ENCODE data around the gene DMBX1. TPM values are rescaled to one million over a fixed set of nuclear protein-coding genes. Genes with fewer than 3 reads are reported as not detected.

Gene DMBX1
- 0.45 TPM for total RNA-seq
- long read RNA-seq, result 0 reads

DNA sequence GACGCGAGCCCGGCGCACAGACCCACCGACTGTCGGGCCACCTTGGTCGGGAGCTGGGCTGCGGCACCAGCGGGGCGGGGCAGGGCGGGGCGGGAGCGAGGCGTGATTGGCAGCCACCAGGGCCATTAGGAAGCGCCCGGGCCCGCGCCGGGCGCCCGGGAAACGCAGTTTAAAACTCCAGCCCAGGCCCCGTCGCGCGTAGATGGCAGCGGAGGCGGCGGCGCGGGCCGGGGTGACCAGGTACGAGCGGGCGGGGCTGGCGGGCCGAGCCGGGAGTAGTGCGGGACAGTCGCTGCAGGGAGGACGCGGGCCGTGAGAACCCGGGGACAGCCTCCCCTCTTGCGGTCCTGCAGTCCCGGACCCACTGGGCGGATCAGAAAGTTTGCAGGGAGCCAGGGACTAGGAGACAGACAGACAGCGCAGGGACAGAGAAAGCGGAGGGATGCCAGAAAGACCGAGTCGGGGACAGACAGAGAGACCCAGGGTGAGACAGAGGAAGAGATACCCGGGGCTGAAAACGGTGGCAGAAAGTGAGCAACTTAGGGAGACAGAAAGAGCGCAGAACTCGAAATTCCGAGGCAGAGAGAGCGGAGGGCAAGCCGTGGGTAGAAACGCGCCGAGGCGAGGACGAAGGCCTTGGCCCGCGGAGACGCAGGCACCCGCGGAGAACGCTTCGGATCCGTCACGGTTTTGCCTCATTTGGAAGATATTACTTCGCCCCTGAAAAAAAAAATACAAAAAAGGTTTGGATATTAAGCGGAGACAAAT, at the start of gene DMBX1:
DMBX1 (plus strand) TSS at position 199 of the 768 bp plus-strand sequence. CDS start 17,175 bp downstream, outside the sequence.
- no peak for DNase-seq (ENCODE audit: low spot score)

DNA sequence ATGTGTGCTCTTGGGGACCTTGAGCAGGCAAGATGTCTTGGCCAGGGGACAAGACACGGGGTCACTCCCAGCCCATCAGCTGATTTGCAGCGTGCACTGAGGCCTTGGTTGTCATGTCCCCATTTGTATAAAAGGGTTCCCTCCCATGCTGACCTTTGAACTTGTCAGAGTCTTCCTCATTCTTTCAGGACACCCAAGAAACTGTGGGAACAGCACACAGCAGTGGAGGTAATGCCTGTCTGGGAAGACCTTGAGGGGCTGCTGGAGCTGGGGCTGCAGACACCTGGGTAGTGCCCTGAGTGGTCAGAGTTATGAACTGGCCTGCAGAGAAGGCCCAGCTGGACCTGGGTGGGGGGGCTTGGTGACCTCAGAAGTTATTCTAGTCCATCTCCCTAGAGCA, 49.2 kb upstream of the DMBX1 start:
- no peak for DNase-seq (ENCODE audit: low spot score)

DNA sequence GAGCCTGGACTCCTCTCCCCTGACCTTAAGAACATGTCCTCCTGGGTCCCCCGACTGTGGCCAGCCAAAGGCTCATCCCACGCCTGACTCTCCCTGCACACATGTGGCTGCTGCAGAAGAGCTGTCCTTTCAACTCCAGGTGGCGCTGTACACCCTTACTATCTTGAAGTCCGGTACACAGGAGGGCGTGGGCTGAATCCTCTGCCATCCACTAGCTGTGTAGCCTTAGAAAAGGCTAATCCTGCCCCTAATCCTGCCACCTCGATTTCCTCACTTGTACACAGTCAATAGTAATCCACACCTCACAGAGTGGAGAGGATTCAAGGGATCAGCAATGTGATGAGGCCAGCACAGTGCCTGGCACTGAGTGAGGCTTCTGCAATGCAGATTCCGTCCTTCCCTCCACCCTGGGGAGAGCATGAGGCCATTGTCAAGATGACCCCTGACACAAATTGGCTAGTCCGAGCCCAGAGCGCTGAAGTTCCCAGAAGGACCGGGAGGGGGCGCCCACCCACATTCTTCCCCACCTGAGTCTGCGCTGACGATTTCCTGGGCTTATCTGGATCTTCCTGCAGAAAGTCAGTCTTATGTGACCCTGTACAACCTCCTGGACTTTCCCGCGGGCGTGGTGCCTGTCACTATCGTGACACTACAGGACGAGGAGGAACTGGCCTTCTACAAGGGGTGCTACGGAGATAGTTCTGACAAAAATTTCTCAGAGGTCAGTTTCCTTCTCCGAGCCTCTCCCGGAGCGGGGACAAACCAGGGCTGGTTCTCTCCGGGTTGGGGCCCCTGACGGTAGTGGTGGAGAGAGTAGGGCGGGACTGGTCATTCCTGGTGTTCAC, 47.1 kb upstream of the DMBX1 start:
- DNase-seq (ENCODE audit: low spot score), result no peak

DNA sequence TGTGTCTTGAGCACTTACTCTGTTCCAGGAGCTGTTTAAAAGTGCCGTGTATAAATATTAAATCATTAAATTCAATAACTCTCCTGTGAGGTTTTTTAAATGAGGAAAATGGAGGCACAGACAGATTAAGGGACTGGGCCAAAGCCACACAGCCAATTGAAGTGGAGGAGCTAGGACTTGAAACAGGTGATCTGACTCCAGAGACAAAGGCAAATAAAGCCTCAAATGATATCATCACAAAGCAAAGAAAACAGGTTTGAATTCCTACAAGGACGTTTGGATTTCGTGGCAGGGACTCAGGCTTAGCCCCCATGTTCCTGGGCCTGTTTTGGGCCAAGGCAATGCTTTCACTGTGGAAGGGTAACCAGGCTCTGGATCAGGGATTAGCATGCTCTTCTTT, 45.2 kb upstream of the DMBX1 start:
- no peak for DNase-seq (ENCODE audit: low spot score)

DNA sequence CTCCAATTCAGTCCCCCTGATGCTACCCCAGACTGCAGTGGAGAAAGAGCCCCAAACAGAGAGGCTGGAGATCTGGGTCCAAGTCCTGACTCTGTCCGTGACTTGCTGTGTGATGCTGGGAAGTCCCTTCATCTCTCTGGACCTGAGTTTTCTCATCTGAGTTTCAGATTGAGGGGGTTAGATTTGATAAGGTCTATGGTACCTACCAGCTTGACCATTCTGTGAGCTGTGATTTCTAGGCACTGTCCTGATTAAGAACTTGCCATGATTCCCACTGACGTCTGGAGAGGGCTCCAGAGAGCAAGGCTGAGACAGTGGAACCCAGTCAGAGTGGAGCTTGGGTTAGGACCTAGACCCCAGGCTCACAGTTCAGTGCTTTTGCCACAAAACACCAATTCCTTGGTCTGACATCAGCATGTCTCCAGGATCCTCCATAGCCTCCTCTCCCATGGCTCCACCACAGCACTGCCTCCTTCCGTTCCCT, 43.8 kb upstream of the DMBX1 start:
- no peak for DNase-seq (ENCODE audit: low spot score)

DNA sequence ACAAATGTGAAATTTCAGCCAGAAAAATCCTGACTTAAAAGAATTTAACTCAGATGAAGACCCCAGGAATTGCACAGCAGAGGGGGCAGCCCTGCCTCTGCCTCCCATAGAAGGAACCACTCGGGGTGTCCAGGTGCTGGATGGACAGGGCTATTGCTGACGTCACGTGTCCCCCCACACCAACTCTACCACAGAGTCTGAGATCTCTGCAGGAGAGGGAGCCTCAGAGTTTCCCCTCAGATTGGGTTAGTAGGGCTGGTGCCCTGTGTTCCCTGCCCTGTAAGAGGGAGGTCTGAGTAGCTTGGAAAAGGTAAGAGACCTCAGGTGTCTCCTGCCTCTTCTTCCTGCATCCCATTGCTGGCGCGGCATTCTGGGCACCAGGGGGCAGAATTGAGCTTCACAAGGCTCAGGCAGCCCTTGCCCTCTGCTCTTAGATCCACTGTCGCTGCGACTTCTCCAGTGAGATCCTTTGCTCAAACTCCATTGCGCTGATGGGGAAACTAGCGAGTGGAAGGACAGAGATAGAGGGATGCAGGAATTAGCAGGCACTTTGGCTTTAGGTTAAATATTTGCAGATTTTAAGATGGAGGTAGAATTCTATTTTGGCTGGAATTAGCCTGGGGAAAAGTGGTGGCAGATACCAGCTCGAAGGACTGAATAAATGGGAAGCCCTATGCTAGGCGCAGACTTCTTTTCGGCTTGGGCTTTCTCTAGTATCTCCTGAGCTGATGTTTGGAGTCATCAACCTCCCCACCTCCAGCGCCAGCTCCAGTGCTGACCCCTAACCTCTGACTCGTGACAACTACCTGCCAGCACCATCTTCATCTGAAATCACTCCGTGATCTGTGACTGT, 42.8 kb upstream of the DMBX1 start:
- no peak for DNase-seq (ENCODE audit: low spot score)

DNA sequence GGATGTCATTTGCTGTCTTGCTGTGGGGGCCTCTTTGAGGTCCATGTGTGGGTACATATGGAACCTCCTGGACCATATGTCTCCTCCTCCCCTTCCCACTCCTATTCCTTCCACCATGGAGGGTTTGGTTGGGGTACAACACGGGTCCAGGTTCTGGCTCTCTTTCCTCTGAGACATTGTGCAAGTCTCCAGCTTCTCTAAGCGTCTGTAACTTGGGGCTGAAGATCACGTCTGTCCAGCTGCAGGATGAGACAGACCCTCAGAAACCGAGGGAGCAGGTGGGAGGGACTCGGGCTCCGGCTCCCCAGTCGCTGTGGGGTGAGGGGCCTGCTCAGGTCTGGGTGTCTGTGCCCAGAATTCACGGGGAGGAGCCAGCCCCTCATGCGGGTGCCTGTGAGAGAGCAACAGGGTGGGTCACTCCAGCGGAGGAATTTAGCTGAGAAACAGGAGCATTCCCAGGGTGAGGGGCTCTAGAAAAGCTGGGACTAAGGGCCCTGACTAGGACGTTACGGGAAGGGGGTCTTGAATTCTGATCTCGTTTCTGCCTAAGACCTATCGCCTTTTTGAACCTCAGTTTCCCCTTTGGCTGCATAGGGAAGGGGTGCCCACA, 42.0 kb upstream of the DMBX1 start:
- no peak for DNase-seq (ENCODE audit: low spot score)

DNA sequence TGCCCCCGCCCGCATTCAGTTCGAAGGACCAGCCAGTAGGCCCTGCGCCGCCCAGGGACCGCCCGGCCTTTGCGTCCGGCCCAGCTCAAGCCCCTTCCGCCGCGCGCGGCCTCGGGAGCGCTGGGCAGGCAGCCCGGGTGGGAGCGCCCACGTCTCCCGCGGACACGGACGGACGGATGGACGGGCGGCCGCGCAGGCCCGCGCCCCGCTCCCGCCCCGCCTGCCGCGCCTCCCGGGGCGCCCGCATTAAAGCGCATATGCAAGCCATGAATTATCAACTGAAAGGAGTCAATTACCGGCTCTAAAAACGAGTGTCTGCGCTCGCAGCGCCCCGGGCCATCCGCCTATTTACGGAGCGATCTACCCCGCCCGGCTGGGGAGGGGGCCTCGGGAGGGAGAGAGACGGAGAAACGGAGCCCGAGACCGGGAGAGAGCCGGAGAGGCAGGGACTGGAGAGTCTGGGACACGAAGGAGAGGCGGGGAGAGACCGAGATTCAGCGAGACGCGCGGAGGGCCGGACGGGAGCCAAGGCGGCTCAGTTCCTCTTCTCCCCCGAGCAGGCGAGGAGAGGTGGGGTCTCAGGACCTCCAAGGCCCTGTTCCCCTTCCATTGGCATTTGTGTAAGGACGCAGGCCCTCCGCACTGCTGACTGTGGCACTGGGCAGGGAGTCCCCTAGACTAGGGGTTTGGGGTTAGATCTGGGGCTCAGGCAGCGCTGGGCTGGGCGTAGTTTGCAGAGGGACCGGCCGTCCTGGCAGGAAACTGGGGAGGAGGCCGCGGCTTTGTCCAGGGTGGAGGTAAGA, 41.3 kb upstream of the DMBX1 start:
- DNase-seq (ENCODE audit: low spot score), result no peak

DNA sequence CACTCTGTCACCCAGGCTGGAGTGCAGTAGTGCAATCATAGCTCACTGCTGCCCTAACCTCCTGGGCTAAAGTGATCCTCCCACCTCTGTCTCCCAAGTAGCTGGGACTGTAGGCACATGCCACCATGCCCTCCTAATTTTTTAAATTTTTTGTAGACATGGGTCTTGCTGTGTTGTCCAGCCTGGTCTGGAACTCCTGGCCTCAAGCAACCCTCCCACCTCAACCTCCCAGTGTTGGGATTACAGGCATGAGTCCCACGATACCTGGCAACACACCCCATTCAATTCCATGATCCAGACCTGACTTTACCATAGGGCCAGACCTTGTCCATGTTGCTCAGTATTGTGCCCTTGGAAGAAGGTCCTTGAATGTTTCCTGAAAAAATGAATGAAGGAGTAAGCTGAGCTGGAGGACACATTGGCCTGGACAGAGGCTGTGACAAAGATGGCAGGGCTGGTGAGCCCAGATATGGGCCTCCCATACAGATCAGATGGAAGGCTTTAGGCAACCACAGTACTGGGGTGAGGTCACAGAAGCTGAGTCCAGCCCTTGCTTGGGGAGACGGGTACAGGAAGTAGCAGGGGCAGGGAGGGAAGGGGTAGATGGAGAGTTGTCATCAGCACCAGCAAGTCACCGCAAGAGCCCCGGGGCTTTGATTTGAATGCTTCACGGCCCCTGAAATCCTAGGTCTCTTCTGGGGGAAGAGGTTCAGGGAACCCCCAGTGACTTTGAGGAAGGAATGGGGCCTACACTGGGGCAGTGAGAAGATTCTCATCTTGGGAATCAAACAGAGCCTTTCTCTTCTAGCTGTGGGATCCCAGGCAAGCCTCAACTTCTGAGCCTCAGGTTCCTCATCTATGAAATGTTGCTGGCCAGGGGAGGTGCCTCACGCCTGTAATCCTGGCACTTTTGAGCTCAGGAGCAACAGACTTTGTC, 40.1 kb upstream of the DMBX1 start:
- DNase-seq (ENCODE audit: low spot score), result no peak

DNA sequence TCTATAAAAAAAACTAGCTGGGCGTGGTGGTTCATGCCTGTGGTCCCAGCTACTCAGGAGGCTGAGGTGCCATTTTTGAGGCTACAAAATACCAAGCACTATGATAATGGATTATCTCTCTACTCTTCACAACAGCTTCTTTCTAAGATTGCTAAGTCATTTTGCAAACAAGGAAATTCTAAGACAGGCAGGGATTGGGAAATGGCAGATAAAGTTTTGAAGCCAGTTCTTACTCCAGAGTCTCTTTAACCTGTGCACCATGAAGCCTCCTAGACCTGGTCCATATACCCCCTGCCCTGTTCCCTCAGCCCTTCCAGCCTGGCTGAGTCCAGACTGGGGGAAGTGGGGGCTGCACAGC, 39.5 kb upstream of the DMBX1 start:
- no peak for DNase-seq (ENCODE audit: low spot score)

DNA sequence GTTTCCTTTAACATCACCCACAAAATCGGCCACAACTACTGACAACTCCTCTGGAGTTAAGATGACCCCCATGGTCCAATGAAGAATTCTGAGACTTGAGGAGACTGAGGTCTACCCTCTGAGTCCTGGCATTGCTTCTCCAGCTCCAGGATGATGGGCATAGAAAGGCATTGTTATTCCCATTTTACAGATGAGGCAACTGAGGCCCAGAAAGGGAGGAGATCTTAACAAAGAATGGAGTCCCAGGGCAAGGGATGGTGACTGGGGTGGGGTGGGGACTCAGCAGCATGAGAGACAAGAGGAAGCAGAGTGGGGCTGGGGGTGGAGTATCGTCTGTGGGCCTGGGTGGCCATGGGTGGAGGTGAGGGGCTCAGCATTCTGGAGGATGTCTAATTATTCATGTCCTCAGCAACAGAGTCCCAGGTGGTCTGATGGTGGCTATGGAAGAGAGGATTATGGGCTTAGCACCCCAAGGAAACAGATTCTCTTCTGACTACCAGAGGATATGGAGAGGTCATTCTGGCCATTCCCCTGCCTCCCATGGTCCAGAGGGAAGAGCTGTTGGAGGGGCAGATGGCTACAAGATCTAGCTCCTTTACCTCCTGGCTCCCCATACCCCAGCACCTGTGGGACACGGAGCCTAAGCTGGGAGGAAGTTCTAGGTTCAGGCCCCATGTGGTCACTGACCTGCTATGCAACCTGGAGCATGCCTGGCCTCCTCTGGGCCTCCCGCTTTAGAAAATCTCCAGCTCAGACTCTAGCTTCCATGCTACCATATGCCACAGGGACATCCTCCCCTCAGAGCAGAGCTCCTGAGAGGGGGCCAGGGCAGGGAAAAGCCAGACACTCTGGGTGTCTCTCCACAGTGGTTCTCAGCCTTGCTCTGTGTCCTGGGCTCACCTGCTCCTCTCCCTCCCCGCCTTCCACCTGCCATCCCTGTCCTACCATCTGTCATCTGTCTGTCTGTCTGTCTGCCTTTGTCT, 37.4 kb upstream of the DMBX1 start:
- no peak for DNase-seq (ENCODE audit: low spot score)

DNA sequence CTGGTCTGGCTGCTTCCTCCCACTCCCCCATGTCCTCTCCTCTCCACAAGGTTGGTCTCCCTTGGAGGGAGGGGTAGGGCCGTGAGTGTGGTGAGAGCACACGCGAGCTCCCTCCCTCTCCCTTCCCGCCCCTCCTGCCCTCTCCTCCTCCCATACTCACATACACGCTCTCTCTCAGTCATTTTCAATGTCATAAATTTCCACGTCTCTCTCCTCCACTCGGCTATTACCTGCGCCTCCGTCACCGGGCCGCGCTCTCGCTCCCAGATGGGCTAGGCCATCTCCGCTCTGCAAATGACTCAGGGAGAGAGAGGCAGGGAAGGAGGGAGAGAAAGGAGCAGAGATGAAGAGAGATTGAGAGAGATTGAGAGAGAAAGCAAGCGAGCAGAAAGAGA, 36.7 kb upstream of the DMBX1 start:
- DNase-seq (ENCODE audit: low spot score), result no peak

DNA sequence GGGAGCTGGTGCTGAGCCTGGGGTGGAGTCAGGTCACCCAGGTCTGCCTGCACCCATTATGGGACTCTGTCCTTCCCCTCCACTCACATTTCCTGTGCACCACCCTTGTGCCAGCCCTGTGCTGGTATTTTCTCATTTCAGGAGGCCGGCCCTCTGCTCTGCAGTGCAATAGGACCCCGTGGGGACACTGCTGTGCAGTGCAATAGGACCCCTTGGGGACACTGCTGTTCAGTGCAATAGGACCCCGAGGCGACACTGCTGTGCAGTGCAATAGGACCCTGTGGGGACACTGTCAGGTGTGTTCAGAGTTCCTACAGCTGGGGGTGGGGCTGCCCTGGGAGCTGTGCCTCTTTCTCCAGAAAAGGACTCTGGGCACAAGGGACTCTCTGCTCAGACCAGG, 36.2 kb upstream of the DMBX1 start:
- no peak for DNase-seq (ENCODE audit: low spot score)

DNA sequence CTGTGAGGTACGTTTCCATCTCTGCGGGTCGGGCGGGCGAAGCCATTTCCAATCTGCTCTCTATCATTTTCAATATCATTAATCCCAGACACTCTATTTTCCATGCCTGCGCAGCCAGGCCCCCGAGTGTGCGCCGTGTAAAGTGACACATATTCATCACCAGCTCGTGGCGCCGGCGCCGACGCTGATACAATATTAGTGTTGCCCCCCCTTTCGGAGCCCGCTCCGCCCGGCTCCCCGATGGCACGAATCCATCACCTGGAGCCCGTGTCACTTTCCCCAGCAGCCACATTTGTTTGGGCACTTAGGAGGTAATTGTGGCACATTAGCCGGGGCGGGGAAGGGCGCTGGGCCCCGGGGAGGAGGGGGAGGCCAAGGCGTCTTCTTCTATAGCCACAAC, 33.7 kb upstream of the DMBX1 start:
- DNase-seq (ENCODE audit: low spot score), result no peak

DNA sequence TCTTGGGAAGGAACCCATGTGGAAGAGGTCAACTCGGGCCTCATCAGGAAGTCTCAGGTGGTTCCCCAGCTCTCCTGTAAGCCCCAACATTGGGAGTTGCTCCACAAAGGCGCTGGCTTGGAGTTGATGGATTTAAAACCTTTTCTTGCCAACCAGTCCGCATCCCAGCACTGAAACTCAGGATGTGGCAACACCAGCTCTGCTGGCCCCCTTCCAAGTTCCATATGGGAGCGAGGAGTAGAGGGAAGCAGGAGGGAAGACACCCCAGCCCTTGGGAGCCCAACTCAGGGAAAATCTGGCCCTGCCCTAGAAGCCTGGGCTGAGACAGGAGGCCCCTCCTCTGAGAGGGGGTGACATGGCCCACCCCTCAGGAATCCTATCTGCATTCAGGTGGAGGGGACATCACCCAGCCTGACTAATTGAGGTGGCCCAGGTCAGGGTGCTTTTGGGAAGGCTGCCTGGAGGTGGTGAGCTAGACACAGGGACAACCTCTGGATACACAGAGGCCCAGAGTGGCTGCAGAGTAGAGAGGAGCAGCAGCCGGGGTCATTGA, 33.1 kb upstream of the DMBX1 start:
- DNase-seq (ENCODE audit: low spot score), result no peak

DNA sequence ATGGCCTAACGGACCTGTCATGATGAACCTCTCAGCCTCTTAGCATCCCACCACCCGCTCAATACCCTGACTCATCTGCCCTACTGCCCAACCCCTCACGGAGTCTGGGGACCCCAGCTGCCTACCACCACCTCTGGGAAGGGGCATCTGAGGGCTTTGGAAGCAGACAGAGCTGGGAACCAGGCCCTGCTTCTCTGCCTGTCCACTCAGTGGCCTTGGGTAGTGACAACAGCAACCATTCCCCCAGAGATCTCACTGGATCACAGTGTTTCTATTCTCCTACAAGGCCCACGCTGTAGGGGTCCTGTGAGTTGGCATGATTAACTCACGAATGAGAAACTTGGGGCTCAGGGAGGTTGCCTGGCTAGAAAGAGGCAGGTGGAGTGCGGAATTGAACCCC, 32.5 kb upstream of the DMBX1 start:
- DNase-seq (ENCODE audit: low spot score), result no peak

DNA sequence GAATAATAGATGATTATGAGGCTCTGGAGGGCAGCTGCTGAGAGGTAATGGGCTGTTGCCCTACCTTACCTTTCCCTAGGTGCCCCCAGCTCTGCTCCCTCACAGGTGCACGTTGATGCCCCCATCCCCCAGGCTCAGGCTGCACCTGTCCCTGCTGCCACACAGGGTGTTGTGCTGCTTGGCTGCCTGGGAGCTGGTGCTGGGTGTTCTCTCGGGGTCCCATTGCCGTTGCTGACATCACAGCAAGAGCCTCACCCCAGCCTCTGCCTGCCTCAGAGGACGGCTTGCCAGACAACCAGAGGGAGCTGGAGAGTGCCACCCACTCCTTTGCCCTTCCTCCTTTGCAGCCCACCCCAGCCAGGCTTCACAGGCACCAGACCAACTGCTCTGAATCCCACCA, 31.4 kb upstream of the DMBX1 start:
- no peak for DNase-seq (ENCODE audit: low spot score)

DNA sequence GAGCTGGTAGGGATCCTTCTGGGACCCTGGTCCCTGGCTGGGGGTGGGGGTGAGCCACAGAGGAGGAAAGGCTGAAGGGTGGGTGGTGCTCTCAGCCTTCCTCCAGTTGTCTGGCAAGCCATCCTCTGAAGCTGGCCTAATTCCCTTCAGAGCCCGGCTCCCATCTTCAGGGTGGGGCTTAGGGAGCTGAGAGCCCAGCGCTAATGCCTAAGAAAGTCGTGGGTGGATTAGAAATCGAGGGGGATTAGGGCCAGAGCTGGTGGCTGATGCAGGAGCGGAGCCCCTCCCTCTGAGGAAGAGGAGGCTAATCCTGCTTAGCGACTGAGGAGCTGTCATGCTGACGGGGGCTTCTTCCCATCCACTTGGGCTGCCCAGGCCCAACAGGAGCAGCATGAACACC, 30.8 kb upstream of the DMBX1 start:
- no peak for DNase-seq (ENCODE audit: low spot score)
